Mononuclear cell (primary cell): ENCODE measurements around the gene ETFDH. TPM values are rescaled to one million over a fixed set of nuclear protein-coding genes. Genes with fewer than 3 reads are reported as not detected.
A peak's percentile ranks its signal among the peaks of the same experiment; 100 is the strongest.
"Not testable (repeated sequence)": the region's sequence is repeated elsewhere in the genome, so short reads cannot be mapped to it uniquely, and the experiment has no call there.

Experiments
- H3K27me3 ChIP-seq: 2 replicates; pipeline ENCODE4 v1.6.0; 2011; ENCODE audit warnings: low read length, control low read depth; ENCODE audit not compliant: insufficient read depth
- H3K4me1 ChIP-seq: 2 replicates; pipeline ENCODE4 v1.5.1; 2011; ENCODE audit warnings: mild to moderate bottlenecking, low read length, control low read depth; ENCODE audit not compliant: insufficient read depth
- H3K4me3 ChIP-seq: 2 replicates; pipeline ENCODE4 v1.5.1; 2011; ENCODE audit warnings: mild to moderate bottlenecking, low read length, moderate library complexity
- H3K9me3 ChIP-seq: 2 replicates; pipeline ENCODE4 v1.5.1; 2011; ENCODE audit warnings: low read depth, mild to moderate bottlenecking, control low read depth, low read length
- total RNA-seq: library from RNA; depleted of rRNA; stranded (reverse); fragments of >200 nt; gene quantifications from one replicate; pipeline ENCODE4 v1.2.3, GENCODE V29; 2012

The ETFDH gene
- total RNA-seq, 1 donor = 16.7 TPM

DNA sequence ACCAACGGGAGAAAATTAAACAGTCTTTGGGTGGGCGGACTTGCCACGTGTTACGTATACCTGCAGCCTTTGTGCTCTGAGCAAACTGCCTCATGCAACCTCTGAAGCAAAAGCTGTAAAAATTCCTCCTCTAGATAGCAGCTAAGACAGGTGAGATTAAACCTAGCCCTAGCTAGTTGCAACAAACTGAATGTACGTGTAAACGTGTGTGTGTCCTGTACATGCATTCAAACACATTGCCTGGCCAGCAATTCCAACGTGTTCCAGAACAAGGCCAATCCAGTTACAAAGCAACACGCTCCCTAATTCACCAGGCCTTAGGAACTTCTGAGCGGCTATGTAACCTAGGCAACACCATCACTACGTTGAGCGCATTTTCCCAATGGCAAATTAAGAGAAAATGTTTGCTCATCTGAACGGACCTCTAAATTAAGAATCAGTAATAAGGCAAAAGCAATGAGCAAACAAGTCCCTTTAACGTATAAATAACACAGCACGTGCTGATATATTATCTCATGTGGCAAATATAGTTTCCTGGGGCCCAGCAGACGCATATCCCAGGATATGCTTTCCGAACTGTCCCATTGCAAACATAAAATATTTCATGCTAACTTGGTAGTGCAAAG is 50.3 kb downstream of the ETFDH start:
- Histone ChIP-seq H3K27me3 (peaks cover 10% of the 10 kb centered on the region), H3K9me3 (no peaks in the 10 kb centered on the region), H3K4me1 (peaks cover 13% of the 10 kb centered on the region), H3K4me3 (peak overlapping the region; percentile 96)

DNA sequence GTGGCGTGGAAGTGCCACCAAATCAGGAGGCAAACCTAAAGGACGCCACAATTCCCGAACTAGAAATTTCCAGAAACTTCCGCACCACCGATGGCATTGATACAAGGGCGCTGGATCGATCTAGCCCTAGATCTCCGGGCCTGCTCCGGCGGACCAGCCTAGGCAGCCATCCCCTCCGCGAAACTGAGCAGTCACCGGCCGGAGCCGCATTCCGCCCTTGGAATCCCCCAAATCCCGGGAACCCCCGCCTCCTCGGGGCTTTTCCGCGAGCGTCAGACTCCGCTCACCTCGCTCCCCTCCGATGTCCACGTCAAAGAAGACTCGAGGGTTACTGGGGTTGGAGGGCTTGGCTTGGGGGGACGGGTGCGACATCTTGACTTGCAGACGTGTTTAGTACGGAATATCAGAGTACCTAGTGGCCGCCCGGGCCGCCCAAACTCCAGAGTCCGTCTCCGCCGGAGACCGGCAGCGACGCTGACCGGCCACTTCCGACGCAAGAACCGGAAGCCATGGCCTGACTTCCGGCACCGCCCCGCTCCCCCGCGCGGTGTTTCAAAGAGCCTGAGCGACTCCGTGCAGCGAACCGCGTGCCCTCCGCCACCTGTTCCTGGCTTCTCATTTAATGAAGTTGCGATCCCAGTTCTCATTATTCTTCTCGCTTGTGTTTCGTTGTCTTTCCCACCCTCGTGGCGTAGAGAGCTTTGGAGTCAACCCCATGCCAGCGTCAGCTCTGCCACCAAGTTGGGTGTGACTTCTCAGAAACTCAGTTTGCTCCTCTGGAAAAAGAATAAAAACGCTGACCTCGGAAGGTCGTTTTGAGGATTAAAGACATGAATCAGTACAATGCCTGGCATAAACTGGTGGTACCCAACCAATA is 51.1 kb downstream of the ETFDH start, which contains the start of gene PPID:
Gene PPID (minus strand): TSS at position 480 of the 877 bp plus-strand sequence. CDS start 108 bp downstream, at position 372.
- Histone ChIP-seq H3K27me3 (peaks cover 13% of the 10 kb centered on the region), H3K4me1 (peaks cover 13% of the 10 kb centered on the region), H3K9me3 (no peaks in the 10 kb centered on the region), H3K4me3 (peak within 1 kb of the TSS; percentile 96)

DNA sequence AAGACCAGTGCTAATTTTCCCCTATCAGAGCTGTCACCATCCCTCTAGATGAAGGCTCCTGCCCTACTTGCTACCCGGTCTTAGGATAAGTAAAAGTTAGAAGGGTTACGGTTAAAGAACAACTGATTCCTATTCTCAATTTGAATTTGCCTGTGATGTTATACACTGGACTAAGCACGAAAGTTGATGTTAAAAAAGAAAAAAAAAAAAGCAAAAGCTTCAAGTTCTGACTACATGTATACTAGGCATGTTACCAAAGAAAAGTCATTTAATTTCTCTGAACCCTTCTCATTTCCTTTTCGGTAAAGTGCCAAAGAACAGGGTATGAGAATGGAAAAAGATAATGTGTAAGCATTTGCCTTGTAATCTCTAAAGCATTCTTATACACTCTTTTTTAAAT is 52.5 kb downstream of the ETFDH start:
- Histone ChIP-seq H3K27me3 (peaks cover 25% of the 10 kb centered on the region), H3K4me3 (no peak overlapping the region), H3K4me1 (peaks cover 13% of the 10 kb centered on the region), H3K9me3 (no peaks in the 10 kb centered on the region)

DNA sequence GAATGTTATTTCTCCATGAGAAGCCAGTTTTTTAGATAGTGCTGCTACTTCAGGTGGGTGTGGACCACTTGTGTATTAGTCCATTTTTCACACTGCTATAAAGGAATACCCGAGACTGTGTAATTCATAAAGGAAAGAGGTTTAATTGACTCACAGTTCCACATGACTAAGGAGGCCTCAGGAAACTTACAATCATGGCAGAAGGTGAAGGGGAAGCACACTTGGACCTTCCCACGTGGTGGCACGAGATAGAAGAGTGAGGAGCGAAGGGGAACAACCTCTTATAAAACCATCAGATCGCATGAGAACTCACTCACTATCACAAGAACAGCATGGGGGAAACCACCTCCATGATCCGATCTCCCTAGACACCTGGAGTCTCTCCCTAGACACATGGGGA is 54.5 kb downstream of the ETFDH start:
- peaks cover 13% of the 10 kb centered on the region for H3K4me1 ChIP-seq
- no peaks in the 10 kb centered on the region for H3K9me3 ChIP-seq
- peaks cover 25% of the 10 kb centered on the region for H3K27me3 ChIP-seq
- no peak overlapping the region for H3K4me3 ChIP-seq

DNA sequence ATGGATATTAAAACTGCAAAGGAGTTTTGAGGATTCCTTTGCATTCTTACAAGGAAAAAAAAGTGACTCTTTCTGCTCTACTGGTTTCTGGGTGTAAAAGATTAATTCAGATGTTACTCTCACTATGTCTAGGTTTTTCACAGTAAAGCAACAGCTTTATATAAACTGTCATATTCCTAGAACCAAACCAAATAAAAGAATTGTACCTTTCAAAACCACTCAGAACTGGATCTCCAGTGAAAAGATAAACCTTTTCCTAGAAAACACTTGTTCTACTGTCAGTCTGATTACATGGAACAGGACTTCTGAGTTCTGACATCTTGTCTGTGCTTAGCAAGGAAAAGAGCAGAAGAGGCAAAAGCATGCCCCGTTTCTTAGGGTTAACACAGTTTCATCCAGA is 56.1 kb downstream of the ETFDH start:
- Histone ChIP-seq H3K9me3 (no peaks in the 10 kb centered on the region), H3K27me3 (peaks cover 25% of the 10 kb centered on the region), H3K4me1 (peaks cover 7% of the 10 kb centered on the region), H3K4me3 (no peak overlapping the region)

DNA sequence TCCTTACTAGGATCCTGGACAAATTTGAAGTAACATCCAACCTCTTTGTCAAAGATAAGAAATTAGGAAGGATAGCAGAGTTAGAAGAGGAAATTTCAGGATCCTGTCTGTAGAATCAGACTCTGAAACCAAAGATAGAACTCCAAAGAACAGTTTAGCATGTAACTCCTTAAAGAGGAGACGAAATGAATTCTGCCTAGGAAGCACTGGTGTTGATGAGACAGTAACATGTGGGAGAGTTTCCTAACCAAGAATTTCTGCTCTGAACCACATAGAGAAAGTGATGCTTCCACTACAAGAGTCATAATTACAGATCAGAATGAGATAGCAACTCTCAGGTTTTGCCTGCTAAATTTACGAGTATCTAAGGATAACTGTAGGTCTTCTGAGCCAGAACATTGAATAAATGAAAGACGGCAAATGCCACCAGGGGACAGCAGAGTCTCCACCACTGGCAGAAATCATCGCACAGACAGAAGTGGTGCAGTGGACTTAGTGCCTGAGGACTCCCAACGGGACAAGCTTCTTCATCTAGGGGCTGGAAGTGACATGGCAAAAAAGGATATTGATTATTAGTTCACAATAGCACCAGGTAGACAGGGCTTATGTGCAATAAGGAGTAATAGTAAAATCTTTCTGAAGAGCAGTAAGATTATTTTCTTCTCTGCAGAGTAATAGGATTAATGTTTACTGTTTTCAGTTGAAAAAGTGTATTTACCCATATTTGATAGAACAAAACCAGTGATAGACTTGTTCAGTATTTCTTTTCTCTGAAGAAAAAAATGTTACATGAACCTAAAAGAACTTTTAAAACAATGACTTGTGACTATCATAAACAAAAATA is 57.8 kb downstream of the ETFDH start:
- no peaks in the 10 kb centered on the region for H3K4me1 ChIP-seq

DNA sequence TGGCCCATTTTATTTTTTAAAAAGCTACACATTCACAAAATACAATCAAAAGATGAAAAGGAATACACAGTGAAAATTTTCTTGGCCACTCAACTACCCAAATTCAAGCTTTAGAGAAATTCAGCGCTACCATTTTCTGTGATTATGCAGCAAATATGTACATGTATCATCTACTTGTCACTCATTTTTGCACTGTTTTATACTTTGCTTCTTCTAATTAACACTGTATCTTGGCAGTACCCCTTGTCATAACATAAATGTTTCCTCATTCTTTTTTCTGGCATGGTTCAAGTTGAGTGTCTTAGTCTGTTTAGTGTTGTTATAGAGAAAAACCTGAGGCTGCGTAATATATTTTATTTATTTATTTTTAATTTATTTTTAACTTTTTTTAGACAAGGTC is 66.8 kb downstream of the ETFDH start:
- no peaks in the 10 kb centered on the region for H3K9me3 ChIP-seq
- H3K4me1 ChIP-seq = no peaks in the 10 kb centered on the region
- no peak overlapping the region for H3K4me3 ChIP-seq
- peaks cover 5% of the 10 kb centered on the region for H3K27me3 ChIP-seq

More for the DNA sequence above, 57.8 kb downstream of the ETFDH start:
- Histone ChIP-seq H3K9me3 (no peaks in the 10 kb centered on the region), H3K27me3 (peaks cover 25% of the 10 kb centered on the region), H3K4me3 (no peak overlapping the region)

DNA sequence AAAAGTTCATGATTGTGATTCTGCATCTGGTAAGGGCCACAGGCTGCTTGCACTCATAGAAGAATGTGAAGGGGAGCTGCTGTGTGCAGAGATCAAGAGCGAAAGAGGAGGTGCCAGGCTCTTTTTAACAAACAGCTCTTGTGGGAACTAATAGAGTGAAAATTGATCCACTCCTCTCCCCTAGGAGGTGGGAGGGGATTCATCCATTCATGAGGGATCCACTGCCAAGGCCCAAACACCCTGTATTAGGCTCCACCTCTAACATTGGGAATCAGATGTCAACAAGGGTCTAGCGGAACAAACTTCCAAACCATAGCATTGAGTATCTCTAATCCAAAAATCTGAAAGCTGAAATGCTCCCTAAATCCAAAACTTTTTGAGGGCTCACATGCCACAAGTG is 67.5 kb downstream of the ETFDH start:
- H3K4me1 ChIP-seq = no peaks in the 10 kb centered on the region
- H3K9me3 ChIP-seq = no peaks in the 10 kb centered on the region
- H3K27me3 ChIP-seq = peaks cover 5% of the 10 kb centered on the region
- H3K4me3 ChIP-seq = no peak overlapping the region

DNA sequence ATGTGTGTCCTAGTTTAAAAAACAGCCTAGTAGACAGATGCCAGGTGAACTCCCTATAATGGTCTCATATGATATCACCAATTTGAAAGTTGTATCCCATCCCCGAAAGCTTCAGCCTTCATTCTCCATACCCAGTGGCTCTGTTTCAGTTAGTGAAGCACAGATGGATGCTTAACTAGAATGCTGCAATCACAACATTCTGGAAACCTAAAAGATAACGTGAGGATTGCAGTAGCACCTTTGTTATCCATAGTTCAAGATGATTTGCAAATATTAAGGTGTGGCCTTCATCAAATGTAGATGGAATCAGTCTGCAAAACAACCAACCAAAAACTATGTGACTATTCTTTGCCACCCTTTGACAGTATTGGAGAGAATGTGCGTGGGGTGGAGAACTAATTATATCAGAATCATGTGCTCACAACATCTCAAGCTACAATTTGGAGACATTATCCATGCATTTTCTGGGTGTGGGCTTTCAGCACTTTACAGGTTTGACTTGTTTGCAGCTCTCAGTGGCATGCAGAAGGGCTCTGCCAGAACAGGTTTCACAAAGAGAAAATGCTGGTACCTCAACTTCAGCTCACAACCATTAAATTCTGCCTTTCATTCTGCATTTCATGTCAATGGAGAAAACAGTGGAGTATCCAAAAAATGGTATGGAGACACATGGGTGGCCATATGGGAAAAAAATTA is 69.4 kb downstream of the ETFDH start:
- peaks cover 4% of the 10 kb centered on the region for H3K27me3 ChIP-seq

DNA sequence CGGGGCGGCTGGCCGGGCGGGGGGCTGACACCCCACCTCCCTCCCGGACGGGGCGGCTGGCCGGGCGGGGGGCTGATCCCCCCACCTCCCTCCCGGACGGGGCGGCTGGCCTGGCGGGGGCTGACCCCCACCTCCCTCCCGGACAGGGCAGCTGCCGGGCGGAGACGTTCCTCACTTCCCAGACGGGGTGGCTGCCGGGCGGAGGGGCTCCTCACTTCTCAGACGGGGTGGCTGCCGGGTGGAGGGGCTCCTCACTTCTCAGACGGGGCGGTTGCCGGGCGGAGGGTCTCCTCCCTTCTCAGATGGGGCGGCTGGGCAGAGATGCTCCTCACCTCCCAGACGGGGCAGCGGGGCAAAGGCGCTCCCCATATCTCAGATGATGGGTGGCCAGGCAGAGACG is 74.4 kb downstream of the ETFDH start:
- H3K4me1 ChIP-seq, H3K27me3 ChIP-seq, H3K4me3 ChIP-seq, H3K9me3 ChIP-seq: not testable (repeated sequence)

More for the DNA sequence above, 69.4 kb downstream of the ETFDH start:
- Histone ChIP-seq H3K4me1 (no peaks in the 10 kb centered on the region), H3K9me3 (no peaks in the 10 kb centered on the region), H3K4me3 (no peak overlapping the region)

DNA sequence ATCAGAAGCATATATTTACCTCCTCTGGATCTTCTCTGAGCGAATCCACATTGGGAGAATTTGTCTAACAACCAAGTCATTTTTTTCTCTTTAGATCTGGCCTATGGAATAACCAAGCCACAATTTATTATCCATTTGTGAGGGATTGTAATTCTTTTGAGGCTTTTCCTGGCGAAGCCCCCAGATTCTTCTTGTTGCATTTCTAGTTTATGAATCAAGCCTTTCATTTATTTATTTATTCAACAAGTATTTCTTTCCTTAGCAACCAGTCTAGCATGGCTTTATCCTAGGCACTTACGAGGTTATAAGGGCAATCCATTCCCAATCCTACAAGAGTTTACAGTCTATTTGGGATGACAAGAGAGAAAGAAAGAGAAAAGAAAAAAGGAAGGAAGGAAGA is 78.3 kb downstream of the ETFDH start:
- Histone ChIP-seq H3K27me3 (peaks cover 2% of the 10 kb centered on the region), H3K9me3 (no peaks in the 10 kb centered on the region), H3K4me1 (no peaks in the 10 kb centered on the region), H3K4me3 (no peak overlapping the region)

DNA sequence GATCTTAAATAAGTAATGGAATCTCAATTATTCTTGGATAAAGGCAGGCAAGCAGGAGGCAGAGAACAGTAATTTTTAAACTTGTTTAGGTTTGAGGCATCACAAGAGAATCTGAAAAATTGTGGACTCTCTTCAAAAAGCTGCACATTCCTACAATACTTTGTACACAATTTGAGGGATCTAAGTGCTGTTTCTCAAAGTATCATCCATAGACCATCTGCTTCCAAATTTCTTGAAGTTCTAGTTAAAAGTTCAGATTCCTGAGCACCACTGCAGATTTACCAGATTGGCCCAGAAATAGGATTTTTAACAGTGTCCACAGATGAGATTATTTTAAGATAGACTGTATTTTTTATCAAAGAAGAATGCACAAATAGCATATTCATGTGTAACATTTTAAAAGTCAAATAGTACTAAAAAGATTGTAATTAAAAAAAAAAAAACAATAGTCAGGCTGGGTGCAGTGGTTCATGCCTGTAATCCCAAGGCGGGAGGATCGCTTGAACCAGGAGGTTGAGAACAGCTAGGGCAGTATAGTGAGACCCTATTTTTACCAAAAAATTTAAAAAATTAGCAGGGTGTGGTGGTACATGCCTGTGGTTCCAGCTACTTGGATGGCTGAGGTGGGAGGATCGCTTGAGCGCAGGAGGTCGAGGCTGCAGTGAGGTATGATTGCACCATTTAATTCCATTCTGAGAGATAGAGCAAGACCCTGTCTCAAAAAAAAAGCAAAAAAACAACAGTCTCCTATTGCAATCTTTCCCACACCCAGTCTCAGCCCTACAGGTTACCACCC is 82.5 kb downstream of the ETFDH start:
- Histone ChIP-seq H3K4me1 (no peaks in the 10 kb centered on the region), H3K4me3 (no peak overlapping the region), H3K27me3 (peaks cover 9% of the 10 kb centered on the region), H3K9me3 (no peaks in the 10 kb centered on the region)

DNA sequence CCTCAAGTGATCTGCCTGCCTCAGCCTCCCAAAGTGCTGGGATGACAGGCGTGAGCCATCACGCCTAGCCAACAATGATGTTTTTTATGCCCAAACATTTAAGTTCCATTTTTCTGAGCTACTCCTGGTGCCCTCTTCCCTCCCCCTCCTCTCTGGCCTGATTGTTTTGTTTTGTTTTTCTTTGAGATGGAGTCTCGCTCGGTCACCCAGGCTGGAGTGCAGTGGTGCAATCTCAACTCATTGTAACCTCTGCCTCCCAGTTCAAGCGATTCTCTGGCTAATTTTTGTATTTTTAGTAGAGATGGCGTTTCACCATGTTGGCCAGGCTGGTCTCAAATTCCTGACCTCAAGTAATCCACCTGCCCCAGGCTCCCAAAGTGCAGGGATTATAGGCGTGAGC is 83.7 kb downstream of the ETFDH start:
- not testable (repeated sequence) for H3K4me3 ChIP-seq, H3K4me1 ChIP-seq
- peaks cover 13% of the 10 kb centered on the region for H3K27me3 ChIP-seq

DNA sequence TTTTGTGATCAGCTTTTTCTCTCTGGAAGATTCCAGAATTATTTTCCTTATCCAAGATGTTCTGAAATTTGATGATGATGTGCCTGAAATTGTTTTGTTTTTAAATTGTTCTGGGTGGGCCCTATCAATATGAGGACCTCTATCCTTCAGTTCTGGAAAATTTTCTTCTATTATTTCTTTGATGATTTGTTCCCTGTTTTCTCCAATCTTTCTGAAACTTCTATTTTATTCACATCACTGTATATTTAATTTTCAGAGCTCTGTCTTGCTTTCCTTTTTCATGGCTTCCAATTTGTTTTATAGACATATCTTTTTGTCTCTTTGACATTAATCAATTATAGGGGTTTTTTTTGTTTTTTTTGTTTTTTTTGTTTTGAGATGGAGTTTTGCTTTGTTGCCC is 84.5 kb downstream of the ETFDH start:
- Histone ChIP-seq H3K4me1 (no peaks in the 10 kb centered on the region), H3K9me3 (no peaks in the 10 kb centered on the region), H3K27me3 (peaks cover 15% of the 10 kb centered on the region), H3K4me3 (no peak overlapping the region)

More for the DNA sequence above, 83.7 kb downstream of the ETFDH start:
- not testable (repeated sequence) for H3K9me3 ChIP-seq
